SK-N-SH (cell line): ENCODE measurements around the gene ZNF614. TPM values are rescaled to one million over a fixed set of nuclear protein-coding genes. Genes with fewer than 3 reads are reported as not detected.

ENCODE experiments used
- CTCF ChIA-PET: fragments of 300-600, 350-600 bp; formaldehyde crosslinking; extraction: SDS; loops from one replicate; lab custom pipeline; 2021; lab: Yijun Ruan, JAX
- POLR2A ChIA-PET: fragments of 350-600 bp; sonication (Branson Sonifier 250); formaldehyde crosslinking; extraction: SDS; loops from one replicate; lab custom pipeline; 2020; ENCODE audit warnings: antibody characterized with exemption, inconsistent platforms; lab: Yijun Ruan, JAX
- DNase-seq: peaks from one replicate; pipeline ENCODE4 v3.0.0; 2012
- H2AFZ ChIP-seq: fragments of 200-600 bp; sonication (generic); 2 replicates; pipeline ENCODE4 v1.8.1; 2016; ENCODE audit warnings: antibody characterized with exemption, mild to moderate bottlenecking, low read depth
- H3F3A ChIP-seq: fragments of 200-600 bp; sonication (generic); replicated peaks from 2 replicates; pipeline ENCODE3; 2016; ENCODE audit warnings: antibody characterized with exemption, mild to moderate bottlenecking; ENCODE audit not compliant: insufficient read depth
- H3K27ac ChIP-seq, 2 experiments: fragments of 200-500 bp in 1 of 2; fragments of 200-600 bp in 1 of 2; sonication (Bioruptor generic) in 1 of 2; sonication (generic), shearing (Covaris generic) in 1 of 2; 2 replicates each; pipeline versions ENCODE4 v1.5.1 to v1.6.1; 2014 to 2016; ENCODE audit warnings: low read depth in 2 of 2, inconsistent platforms in 1 of 2, low read length in 1 of 2, mild to moderate bottlenecking in 1 of 2, mixed read lengths in 1 of 2
- H3K27me3 ChIP-seq: fragments of 200-600 bp; sonication (generic), shearing (Covaris generic); 2 replicates; pipeline ENCODE4 v1.6.1; 2016; ENCODE audit warnings: mixed run types; ENCODE audit not compliant: insufficient read depth
- H3K36me3 ChIP-seq, 2 experiments: fragments of 200-500 bp in 1 of 2; fragments of 200-600 bp in 1 of 2; sonication (Bioruptor generic) in 1 of 2; sonication (generic) in 1 of 2; replicated peaks in 1 of 2; 2 replicates each; pipeline versions ENCODE3 to v1.5.1; 2014 to 2016; ENCODE audit warnings: low read length in 1 of 2, mild to moderate bottlenecking in 1 of 2; ENCODE audit not compliant: insufficient read depth in 2 of 2, control insufficient read depth in 1 of 2
- H3K4me1 ChIP-seq, 2 experiments: fragments of 200-500 bp in 1 of 2; fragments of 200-600 bp in 1 of 2; sonication (Bioruptor generic) in 1 of 2; sonication (generic), shearing (Covaris generic) in 1 of 2; 2 replicates each; pipeline versions ENCODE4 v1.5.1 to v1.6.1; 2014 to 2016; ENCODE audit warnings: low read depth in 1 of 2, low read length in 1 of 2, mixed run types in 1 of 2; ENCODE audit not compliant: insufficient read depth in 2 of 2, control insufficient read depth in 1 of 2
- H3K4me2 ChIP-seq: fragments of 200-600 bp; sonication (generic), shearing (Covaris generic); 2 replicates; pipeline ENCODE4 v1.6.1; 2017; ENCODE audit warnings: mixed run types
- H3K4me3 ChIP-seq, 2 experiments: fragments of 200-500 bp in 1 of 2; fragments of 200-600 bp in 1 of 2; sonication (Bioruptor generic) in 1 of 2; sonication (generic), shearing (Covaris generic) in 1 of 2; 2 replicates each; pipeline versions ENCODE4 v1.5.1 to v1.8.1; 2014 to 2016; ENCODE audit warnings: low read depth in 2 of 2, inconsistent platforms in 1 of 2, low read length in 1 of 2, mild to moderate bottlenecking in 1 of 2, mixed read lengths in 1 of 2, moderate library complexity in 1 of 2
- H3K79me2 ChIP-seq: fragments of 200-600 bp; sonication (generic); 2 replicates; pipeline ENCODE4 v1.8.1; 2017; ENCODE audit warnings: mild to moderate bottlenecking; ENCODE audit not compliant: insufficient read depth
- H3K9ac ChIP-seq: fragments of 200-600 bp; sonication (generic); 2 replicates; pipeline ENCODE4 v1.6.1; 2017; ENCODE audit warnings: mixed run types
- H3K9me2 ChIP-seq: fragments of 200-600 bp; sonication (generic); 2 replicates; pipeline ENCODE4 v1.6.1; 2017; ENCODE audit warnings: mixed run types
- H3K9me3 ChIP-seq: fragments of 200-600 bp; sonication (generic); 2 replicates; pipeline ENCODE4 v1.6.1; 2017; ENCODE audit warnings: mixed run types, mild to moderate bottlenecking, moderate library complexity
- H4K20me1 ChIP-seq: fragments of 200-600 bp; sonication (generic); 2 replicates; pipeline ENCODE4 v1.6.1; 2017; ENCODE audit warnings: mild to moderate bottlenecking, mixed run types; ENCODE audit not compliant: insufficient read depth
- CHD2 ChIP-seq: fragments of 150-350 bp; IDR thresholded peaks from 2 replicates; pipeline ENCODE4 v1.6.1; 2018; ENCODE audit warnings: low read length; ENCODE audit not compliant: partially characterized antibody
- FOSL2 ChIP-seq: IDR thresholded peaks from 2 replicates; pipeline ENCODE4 v1.4.0; 2012; ENCODE audit warnings: low read depth, mild to moderate bottlenecking, moderate library complexity, borderline replicate concordance
- FOXM1 ChIP-seq: IDR thresholded peaks from 2 replicates; pipeline ENCODE4 v1.4.0; 2012; ENCODE audit warnings: low read depth, mild to moderate bottlenecking
- GATA2 ChIP-seq: sonication (generic); formaldehyde crosslinking; IDR thresholded peaks from 2 replicates; pipeline ENCODE4 v1.5.0; 2020; ENCODE audit warnings: mild to moderate bottlenecking, missing genetic modification reagents
- IRF3 ChIP-seq: fragments of 150-350 bp; IDR thresholded peaks from 2 replicates; pipeline ENCODE4 v1.6.1; 2016; ENCODE audit warnings: mild to moderate bottlenecking, low read depth, low read length
- JUND ChIP-seq: IDR thresholded peaks from 2 replicates; pipeline ENCODE4 v1.4.0; 2012
- MAX ChIP-seq: IDR thresholded peaks from 2 replicates; pipeline ENCODE4 v1.4.0; 2012; ENCODE audit warnings: low read depth
- MXI1 ChIP-seq: IDR thresholded peaks from 2 replicates; pipeline ENCODE4 v1.6.1; 2012; ENCODE audit warnings: mild to moderate bottlenecking, low read depth, low read length, improper control_type of control experiment
- NFIC ChIP-seq: IDR thresholded peaks from 2 replicates; pipeline ENCODE4 v1.4.0; 2012; ENCODE audit warnings: borderline replicate concordance
- NRF1 ChIP-seq: IDR thresholded peaks from 2 replicates; pipeline ENCODE4 v1.6.1; 2012; ENCODE audit warnings: low read depth, mild to moderate bottlenecking, low read length
- RAD21 ChIP-seq: IDR thresholded peaks from 2 replicates; pipeline ENCODE4 v1.6.1; 2012; ENCODE audit warnings: mild to moderate bottlenecking, low read length
- RCOR1 ChIP-seq: fragments of 150-350 bp; IDR thresholded peaks from 2 replicates; pipeline ENCODE4 v1.6.1; 2017; ENCODE audit warnings: antibody characterized with exemption, low read length
- REST ChIP-seq: IDR thresholded peaks from 2 replicates; pipeline ENCODE4 v1.6.1; 2012; ENCODE audit warnings: mild to moderate bottlenecking, low read depth, low read length, moderate library complexity
- RFX5 ChIP-seq: IDR thresholded peaks from 2 replicates; pipeline ENCODE4 v1.6.1; 2012; ENCODE audit warnings: mild to moderate bottlenecking, improper control_type of control experiment, low read length
- RXRA ChIP-seq: IDR thresholded peaks from 2 replicates; pipeline ENCODE4 v1.4.0; 2012; ENCODE audit warnings: low read depth, mild to moderate bottlenecking, borderline replicate concordance
- SIN3A ChIP-seq: IDR thresholded peaks from 2 replicates; pipeline ENCODE4 v1.6.1; 2012; ENCODE audit warnings: low read depth, mild to moderate bottlenecking, low read length, moderate library complexity, borderline replicate concordance
- SMC3 ChIP-seq: IDR thresholded peaks from 2 replicates; pipeline ENCODE4 v1.6.1; 2012; ENCODE audit warnings: low read depth, low read length, improper control_type of control experiment
- TAF1 ChIP-seq: IDR thresholded peaks from 2 replicates; pipeline ENCODE4 v1.6.1; 2012; ENCODE audit warnings: low read depth, mild to moderate bottlenecking, low read length, moderate library complexity, borderline replicate concordance
- WGBS: methylation state at CpG from one replicate; pipeline ENCODE4 v1.1.6; 2017; ENCODE audit warnings: low lambda C conversion rate; 5-methylcytosine and 5-hydroxymethylcytosine counted together
- polyA plus RNA-seq, 3 experiments: library from polyadenylated mRNA; depleted of rRNA; stranded (reverse); fragments of >200 nt; gene quantifications; 2 replicates each; pipeline ENCODE4 v1.2.3, GENCODE V29; 2012
- TF ChIP-seq, protein P1 (sequence below): IDR thresholded peaks from 2 replicates; pipeline ENCODE4 v1.4.0; 2012; ENCODE audit warnings: low read depth, borderline replicate concordance

Gene ZNF614
- polyA plus RNA-seq, 1 of the 3 experiments (the other 2 are of a cell fraction), result 2.8 TPM

DNA sequence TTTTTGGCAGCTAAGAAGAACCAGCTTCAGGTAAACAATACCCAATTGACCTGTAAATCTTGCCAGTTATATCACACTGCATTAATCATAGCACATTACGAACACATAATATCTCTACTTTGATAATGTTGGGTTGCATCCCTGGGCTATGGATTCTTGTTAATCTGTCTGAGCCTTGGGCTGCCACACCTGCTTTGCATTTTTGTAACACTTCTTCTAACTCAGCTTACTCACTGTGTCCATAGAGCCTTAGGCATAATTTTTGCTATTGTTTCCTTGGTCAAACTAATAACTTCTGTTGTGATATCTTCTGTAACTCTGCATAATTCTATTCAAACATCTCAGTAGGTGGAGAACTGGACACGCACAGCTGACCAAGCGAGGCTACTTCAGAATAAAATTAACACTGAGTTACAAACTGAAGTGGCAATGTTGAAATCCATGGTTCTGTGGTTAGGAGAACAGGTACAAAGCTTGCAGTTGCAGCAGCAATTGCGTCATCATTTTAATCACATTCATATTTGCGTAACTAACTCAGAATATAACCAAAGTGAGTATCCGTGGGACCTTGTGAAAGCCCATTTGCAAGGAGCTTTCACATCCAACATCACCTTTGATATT is 48.0 kb downstream of the ZNF614 start (continued):
- TF ChIP-seq SIN3A, result no peak
- no peak for TF ChIP-seq JUND
- no peak for TF ChIP-seq RAD21
- TF ChIP-seq RCOR1, result no peak

DNA sequence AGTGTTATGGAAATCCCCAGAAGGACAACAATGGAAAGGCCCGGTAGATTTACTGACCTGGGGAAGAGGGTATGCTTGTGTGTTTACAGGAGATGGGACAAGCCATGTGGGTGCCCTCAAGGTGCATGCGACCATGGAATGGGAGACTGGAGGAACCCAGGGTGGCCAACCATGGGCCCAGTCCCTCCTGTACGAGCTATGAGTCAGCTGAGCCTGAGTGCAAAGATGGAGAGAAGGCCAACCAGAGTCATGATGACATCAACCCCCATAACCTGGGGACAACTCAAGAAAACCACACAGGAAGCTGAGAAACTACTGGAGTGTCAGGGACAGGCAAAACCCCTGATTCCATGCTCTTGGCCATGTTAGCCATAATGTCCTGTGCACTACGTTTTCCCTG is 49.3 kb downstream of the ZNF614 start:
- Histone ChIP-seq H3K4me2 (no peak overlapping the region), H3K79me2 (peaks cover 82% of the 10 kb centered on the region), H3K9me2 (no peaks in the 10 kb centered on the region), H3K9ac (no peak overlapping the region), H3K4me3 (no peak overlapping the region; a peak in 1 of 4 replicates), H3K4me1 (no peaks in the 10 kb centered on the region), H3K27me3 (no peaks in the 10 kb centered on the region), H3K9me3 (peaks cover 9% of the 10 kb centered on the region; the same call in 1 of the 2 replicates), H4K20me1 (no peaks in the 10 kb centered on the region), H3F3A (no peaks in the 10 kb centered on the region), H3K27ac (no peak overlapping the region), H3K36me3 (peaks cover 8 to 53% of the 10 kb centered on the region in 2 experiments), H2AFZ (no peak overlapping the region)
- ChIA-PET CTCF (no interaction called here), POLR2A (no interaction called here)
- WGBS, result 83% methylated on average over 4 of the region's 4 CpGs
- TF ChIP-seq TAF1 (no peak), RAD21 (no peak), IRF3 (no peak), SMC3 (no peak), NRF1 (no peak), RXRA (no peak), RFX5 (no peak), NFIC (no peak)
- DNase-seq, result no peak

- Histone ChIP-seq H3F3A (no peaks in the 10 kb centered on the region), H3K9me3 (peaks cover 11% of the 10 kb centered on the region; the same call in 1 of the 2 replicates), H3K79me2 (peaks cover 73% of the 10 kb centered on the region), H3K27ac (no peak overlapping the region), H3K9me2 (no peaks in the 10 kb centered on the region), H3K4me2 (no peak overlapping the region), H3K27me3 (no peaks in the 10 kb centered on the region), H3K4me1 (no peaks in the 10 kb centered on the region), H3K36me3 (peaks cover 17 to 62% of the 10 kb centered on the region in 2 experiments), H3K4me3 (no peak overlapping the region), H2AFZ (no peak overlapping the region), H4K20me1 (no peaks in the 10 kb centered on the region), H3K9ac (no peak overlapping the region)
- CTCF ChIA-PET, result no interaction called here
- 82% methylated on average over 7 of the region's 7 CpGs for WGBS
- DNase-seq, result no peak
- POLR2A ChIA-PET, result no interaction called here
- TF ChIP-seq REST (no peak), MXI1 (no peak), RFX5 (no peak), NFIC (no peak), JUND (no peak), RXRA (no peak), GATA2 (CRISPR knock-in tag) (no peak), SMC3 (no peak), FOXM1 (no peak), FOSL2 (no peak), MAX (no peak), CHD2 (no peak), TAF1 (no peak)
- TF ChIP-seq, protein P1, sequence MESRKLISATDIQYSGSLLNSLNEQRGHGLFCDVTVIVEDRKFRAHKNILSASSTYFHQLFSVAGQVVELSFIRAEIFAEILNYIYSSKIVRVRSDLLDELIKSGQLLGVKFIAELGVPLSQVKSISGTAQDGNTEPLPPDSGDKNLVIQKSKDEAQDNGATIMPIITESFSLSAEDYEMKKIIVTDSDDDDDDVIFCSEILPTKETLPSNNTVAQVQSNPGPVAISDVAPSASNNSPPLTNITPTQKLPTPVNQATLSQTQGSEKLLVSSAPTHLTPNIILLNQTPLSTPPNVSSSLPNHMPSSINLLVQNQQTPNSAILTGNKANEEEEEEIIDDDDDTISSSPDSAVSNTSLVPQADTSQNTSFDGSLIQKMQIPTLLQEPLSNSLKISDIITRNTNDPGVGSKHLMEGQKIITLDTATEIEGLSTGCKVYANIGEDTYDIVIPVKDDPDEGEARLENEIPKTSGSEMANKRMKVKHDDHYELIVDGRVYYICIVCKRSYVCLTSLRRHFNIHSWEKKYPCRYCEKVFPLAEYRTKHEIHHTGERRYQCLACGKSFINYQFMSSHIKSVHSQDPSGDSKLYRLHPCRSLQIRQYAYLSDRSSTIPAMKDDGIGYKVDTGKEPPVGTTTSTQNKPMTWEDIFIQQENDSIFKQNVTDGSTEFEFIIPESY, result no peak
These were observed 50.8 kb downstream of the ZNF614 start for GRCh38 chr19:51977346-51977745.
